SK-N-SH treated with all-trans-retinoic acid at 6 μM for 48 hours (cell line): ENCODE measurements around the gene ST6GALNAC5.

Source experiments
- CSDC2 ChIP-seq: fragments of 250-450 bp; sonication (Bioruptor Pico); IDR thresholded peaks from 2 replicates; pipeline ENCODE4 v1.5.0; 2020; ENCODE audit warnings: mild to moderate bottlenecking, moderate library complexity
- PATZ1 ChIP-seq: fragments of 250-450 bp; sonication (Bioruptor Pico); IDR thresholded peaks from 2 replicates; pipeline ENCODE4 v1.8.0; 2020; ENCODE audit warnings: mild to moderate bottlenecking, moderate library complexity, borderline replicate concordance
- RARB ChIP-seq: fragments of 250-450 bp; sonication (Bioruptor Pico); IDR thresholded peaks from 2 replicates; pipeline ENCODE4 v1.8.0; 2021; ENCODE audit warnings: mild to moderate bottlenecking, moderate library complexity
- TCF4 ChIP-seq: fragments of 250-450 bp; sonication (Bioruptor Pico); IDR thresholded peaks from 2 replicates; pipeline ENCODE4 v1.8.0; 2021; ENCODE audit warnings: mild to moderate bottlenecking, moderate library complexity, borderline replicate concordance
- ZFP3 ChIP-seq: fragments of 250-450 bp; sonication (Bioruptor Pico); IDR thresholded peaks from 2 replicates; pipeline ENCODE4 v1.5.0; 2020; ENCODE audit warnings: mild to moderate bottlenecking, moderate library complexity

- TF ChIP-seq CSDC2 (CRISPR knock-in tag): no peak
- TF ChIP-seq PATZ1 (CRISPR knock-in tag): no peak
- TF ChIP-seq ZFP3 (CRISPR knock-in tag): no peak
- TF ChIP-seq TCF4: no peak
- TF ChIP-seq RARB (CRISPR knock-in tag): no peak
Measured at GRCh38 chr1:76864383-76864782, 2.9 kb upstream of the ST6GALNAC5 start.
